Adrenal gland (tissue), 12 donors: Measurements from ENCODE around the gene CDH16. TPM values are rescaled to one million over a fixed set of nuclear protein-coding genes. Genes with fewer than 3 reads are reported as not detected.
A peak's percentile ranks its signal among the peaks of the same experiment; 100 is the strongest.
"Not testable (repeated sequence)": the region's sequence is repeated elsewhere in the genome, so short reads cannot be mapped to it uniquely, and the experiment has no call there.

Source experiments
- DNase-seq, 7 donors: peaks; one replicate each; pipeline ENCODE4 v3.0.0-alpha.2; 2019 to 2020
- H3K27ac ChIP-seq, 5 donors: fragments of 200-600 bp; sonication (generic) in 4 of 5; 1 replicate in 3 of 5; 2 replicates in 2 of 5; pipeline versions ENCODE4 v1.5.1 to v1.8.0; 2016 to 2020; ENCODE audit warnings: mild to moderate bottlenecking in 1 of 5
- H3K27me3 ChIP-seq: fragments of 200-600 bp; 2 replicates; pipeline ENCODE4 v1.8.0; 2021
- H3K36me3 ChIP-seq, 2 donors: fragments of 200-600 bp; replicated peaks in 1 of 2; 1 replicate in 1 of 2; 2 replicates in 1 of 2; pipeline versions ENCODE4 v1.5.1 to v1.8.0; 2018 to 2022
- H3K4me1 ChIP-seq, 2 donors: fragments of 200-600 bp; replicated peaks in 1 of 2; 1 replicate in 1 of 2; 2 replicates in 1 of 2; pipeline versions ENCODE4 v1.5.1 to v1.8.0; 2018 to 2021
- H3K4me3 ChIP-seq, 4 donors: fragments of 200-600 bp; sonication (generic) in 3 of 4; one replicate each; pipeline ENCODE4 v1.5.1; 2016 to 2018
- H3K9me3 ChIP-seq, 3 donors: fragments of 200-600 bp; sonication (generic) in 1 of 3; replicated peaks in 1 of 3; 1 replicate in 2 of 3; 2 replicates in 1 of 3; pipeline versions ENCODE4 v1.5.1 to v1.8.0; 2016 to 2021
- POLR2A ChIP-seq, 2 donors: fragments of 450-650 bp; IDR thresholded peaks; one replicate each; pipeline ENCODE4 v1.6.1; 2017; ENCODE audit warnings: antibody characterized with exemption in 2 of 2, mild to moderate bottlenecking in 2 of 2, moderate library complexity in 1 of 2
- WGBS, 4 donors: extraction: QIAGEN DNeasy Blood & Tissue Kit in 2 of 4; methylation state at CpG; one replicate each; pipeline versions ENCODE4 v1.1.5 to v1.1.7; 2013 to 2017; 5-methylcytosine and 5-hydroxymethylcytosine counted together
- intact Hi-C, 2 donors: fragments of 100-400 bp; cut with DNase I; formaldehyde crosslinking; loops; one replicate each; pipeline versions ENCODE4 v1.14.1 to v1.15.0; 2022 to 2023
- polyA plus RNA-seq, 3 donors: library from polyadenylated mRNA; stranded (reverse); fragments of 200-250 nt in 2 of 3; fragments of 350-450 nt in 1 of 3; fragmentation: Illumina TruSeq in 1 of 3; extraction: RNeasy Lipid Tissue Mini Kit (QIAGEN cat#74804) in 1 of 3; gene quantifications; one replicate each; pipeline ENCODE4 v1.2.3, GENCODE V29; 2013 to 2014
- total RNA-seq, 9 donors: library from RNA; depleted of rRNA in 4 of 9; stranded (reverse); fragments of >200 nt in 4 of 9; fragments of 120-200 nt in 1 of 9; fragmentation: NEBNext Ultra II Directional in 1 of 9; extraction: Animal tissue kit (Norgen Biotek cat#: 25700) in 1 of 9; gene quantifications; one replicate each; pipeline versions ENCODE4 v1.1.0 to v1.2.4, GENCODE V29; 2013 to 2023
- TF ChIP-seq, protein P1 (sequence below), 6 experiments: fragments of 450-650 bp in 4 of 6; fragments of 200-600 bp in 2 of 6; sonication (generic) in 1 of 6; IDR thresholded peaks; 1 replicate in 5 of 6; 2 replicates in 1 of 6; pipeline versions ENCODE4 v1.5.1 to v1.8.0; 2016 to 2021; ENCODE audit warnings: antibody characterized with exemption in 6 of 6, mild to moderate bottlenecking in 2 of 6, moderate library complexity in 1 of 6
- donor health status: healthy with polysubstance abuse.
- donor health status: Bipolar disorder and iron deficiency.
- donor health status: DM: yes; HTN: yes; CAD: no.
- donor health status: DM: no; HTN: no; CAD: no.
- donor health status: DM: no; HTN: no; CAD: no.
- donor health status: DM: yes; HTN: yes; CAD: no.

CDH16 gene
- total and polyA plus RNA-seq, 12 donors, result 0.69 TPM; not detected in 11

DNA sequence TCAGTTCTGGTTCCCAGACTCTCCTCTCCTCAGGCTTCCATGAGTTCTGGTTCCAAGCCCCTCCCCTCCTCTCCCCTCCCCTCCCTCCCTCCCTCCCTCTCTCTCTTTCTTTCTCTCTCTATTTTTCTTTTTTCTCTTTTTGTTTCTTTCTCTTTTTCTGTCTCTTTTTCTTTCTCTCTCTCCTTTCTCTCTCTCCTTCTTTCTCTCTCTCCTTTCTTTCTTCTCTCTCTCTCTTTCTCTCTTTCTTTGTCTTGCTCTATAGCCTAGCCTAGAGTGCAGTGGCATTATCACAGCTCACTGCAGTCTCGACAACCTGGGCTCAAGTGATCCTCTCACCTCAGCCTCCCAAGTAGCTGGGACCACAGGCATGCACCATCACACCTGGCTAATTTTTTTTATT is 41.6 kb upstream of the CDH16 start:
- H3K4me1 ChIP-seq, result no peaks in the 10 kb centered on the region
- peak overlapping the region in 1 of 5 donors; percentile 53 for H3K27ac ChIP-seq
- no peaks in the 10 kb centered on the region for H3K36me3 ChIP-seq
- H3K9me3 ChIP-seq, result no peaks in the 10 kb centered on the region
- DNase-seq, result no peak
- intact Hi-C loops, result no loop called here
- 78 to 94% (median 87%) methylated on average over 1 of the region's 1 CpG for WGBS, 4 donors
- no peak for TF ChIP-seq POLR2A (IDR thresholded peaks at IDR 0.05)
- TF ChIP-seq, protein P1, sequence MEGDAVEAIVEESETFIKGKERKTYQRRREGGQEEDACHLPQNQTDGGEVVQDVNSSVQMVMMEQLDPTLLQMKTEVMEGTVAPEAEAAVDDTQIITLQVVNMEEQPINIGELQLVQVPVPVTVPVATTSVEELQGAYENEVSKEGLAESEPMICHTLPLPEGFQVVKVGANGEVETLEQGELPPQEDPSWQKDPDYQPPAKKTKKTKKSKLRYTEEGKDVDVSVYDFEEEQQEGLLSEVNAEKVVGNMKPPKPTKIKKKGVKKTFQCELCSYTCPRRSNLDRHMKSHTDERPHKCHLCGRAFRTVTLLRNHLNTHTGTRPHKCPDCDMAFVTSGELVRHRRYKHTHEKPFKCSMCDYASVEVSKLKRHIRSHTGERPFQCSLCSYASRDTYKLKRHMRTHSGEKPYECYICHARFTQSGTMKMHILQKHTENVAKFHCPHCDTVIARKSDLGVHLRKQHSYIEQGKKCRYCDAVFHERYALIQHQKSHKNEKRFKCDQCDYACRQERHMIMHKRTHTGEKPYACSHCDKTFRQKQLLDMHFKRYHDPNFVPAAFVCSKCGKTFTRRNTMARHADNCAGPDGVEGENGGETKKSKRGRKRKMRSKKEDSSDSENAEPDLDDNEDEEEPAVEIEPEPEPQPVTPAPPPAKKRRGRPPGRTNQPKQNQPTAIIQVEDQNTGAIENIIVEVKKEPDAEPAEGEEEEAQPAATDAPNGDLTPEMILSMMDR (IDR thresholded peaks at IDR 0.05), result no peak
- H3K4me3 ChIP-seq, result no peak overlapping the region
- H3K27me3 ChIP-seq, result no peaks in the 10 kb centered on the region

DNA sequence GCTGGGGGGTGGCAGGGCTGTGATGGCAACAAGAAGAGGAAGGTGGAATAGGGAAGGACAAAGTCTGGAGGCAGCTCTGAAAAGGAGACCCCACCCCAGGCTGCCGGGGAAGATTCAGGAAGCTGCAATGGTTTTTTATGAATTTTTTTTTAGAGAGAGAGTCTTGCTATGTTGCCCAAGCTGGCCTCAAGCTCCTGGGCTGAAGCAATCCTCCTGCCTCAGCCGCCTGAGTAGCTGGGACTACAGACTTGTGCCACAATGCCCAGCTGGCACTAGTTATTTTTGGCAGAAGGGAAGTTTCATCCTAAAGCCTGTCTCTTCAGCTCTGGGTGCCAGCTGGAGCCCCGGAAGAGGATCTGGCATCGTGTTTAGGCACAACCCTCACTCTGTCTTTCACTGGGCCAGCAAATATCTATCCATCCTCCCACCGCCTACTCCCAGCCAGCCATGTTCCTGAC is 41.0 kb upstream of the CDH16 start:
- Histone ChIP-seq H3K27ac (peak overlapping the region in 1 of 5 donors; percentile 53), H3K4me1 (no peaks in the 10 kb centered on the region), H3K36me3 (no peaks in the 10 kb centered on the region), H3K27me3 (no peaks in the 10 kb centered on the region), H3K9me3 (no peaks in the 10 kb centered on the region), H3K4me3 (no peak overlapping the region)
- intact Hi-C loops, result no loop called here
- DNase-seq, result peak in 2 of 7 donors; percentile 40 to 52
- TF ChIP-seq POLR2A (IDR thresholded peaks at IDR 0.05), result no peak
- 58 to 82% (median 72%) methylated on average over 4 to 5 of the region's 5 CpGs for WGBS, 4 donors

DNA sequence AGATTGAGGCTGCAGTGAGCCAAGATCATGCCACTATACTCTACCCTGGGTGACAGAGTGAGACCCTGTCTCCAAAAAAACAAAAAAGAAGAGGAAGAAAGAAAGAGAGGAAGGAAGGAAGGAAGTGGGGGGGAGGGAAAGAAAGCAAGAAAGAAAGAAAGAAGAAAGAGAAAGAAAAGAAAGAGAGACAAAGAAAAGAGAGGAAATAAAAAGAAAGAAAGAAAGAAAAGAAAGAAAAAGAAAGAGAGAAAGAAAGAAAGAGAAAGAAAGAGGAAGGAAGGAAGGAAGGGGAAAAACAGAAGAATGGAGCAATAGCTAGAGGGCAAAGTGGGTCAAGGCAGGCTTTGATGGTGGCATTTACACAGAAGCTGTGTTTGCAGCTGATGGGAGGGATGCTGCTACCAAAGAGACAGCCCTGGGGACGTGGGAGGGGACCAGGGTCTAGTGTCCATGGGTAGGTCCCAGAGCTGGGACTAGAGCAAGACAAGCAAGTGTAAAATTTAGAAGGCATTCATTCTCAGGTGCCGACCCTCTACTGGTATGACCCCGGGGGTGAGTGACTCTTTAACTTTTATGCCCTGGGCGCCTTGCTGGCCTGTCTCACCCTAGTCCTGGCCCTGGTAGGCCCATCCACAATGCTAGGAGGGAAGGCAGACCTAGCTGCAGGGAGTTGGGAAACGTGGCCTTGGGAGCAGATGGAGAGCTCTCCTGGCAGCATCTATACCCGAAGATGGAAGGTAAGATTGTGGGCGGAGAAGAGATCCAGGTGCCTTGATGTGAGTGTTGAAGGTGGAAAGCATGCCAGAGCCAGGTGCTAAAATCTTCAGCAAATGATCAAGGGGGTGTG is 40.4 kb upstream of the CDH16 start:
- TF ChIP-seq, protein P1 (IDR thresholded peaks at IDR 0.05), result no peak
- no peak for TF ChIP-seq POLR2A (IDR thresholded peaks at IDR 0.05)
- peak overlapping the region in 1 of 5 donors; percentile 16 for H3K27ac ChIP-seq
- H3K4me1 ChIP-seq, result no peaks in the 10 kb centered on the region
- DNase-seq, result no peak
- H3K27me3 ChIP-seq, result no peaks in the 10 kb centered on the region
- H3K36me3 ChIP-seq, result no peaks in the 10 kb centered on the region
- intact Hi-C loops, result no loop called here
- 69 to 72% (median 70%) methylated on average over 7 of the region's 7 CpGs for WGBS, 4 donors
- H3K9me3 ChIP-seq, result no peaks in the 10 kb centered on the region
- H3K4me3 ChIP-seq, result no peak overlapping the region

DNA sequence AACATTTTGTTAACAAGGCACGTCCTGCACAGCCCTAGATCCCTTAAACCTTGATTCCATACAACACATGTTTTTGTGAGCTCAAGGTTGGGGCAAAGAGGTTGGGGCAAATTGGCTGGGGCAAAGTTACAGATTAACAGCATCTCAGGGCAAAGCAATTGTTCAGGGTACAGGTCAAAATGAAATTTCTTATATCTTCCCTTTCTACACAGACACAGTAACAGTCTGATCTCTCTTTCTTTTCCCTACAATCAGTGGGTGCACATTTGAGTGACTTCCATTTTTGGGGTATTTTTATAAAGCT is 37.4 kb upstream of the CDH16 start:
- WGBS, 4 donors, result 44 to 93% (median 80%) methylated on average over 1 of the region's 1 CpG
- H3K27me3 ChIP-seq, H3K4me3 ChIP-seq, H3K9me3 ChIP-seq, H3K27ac ChIP-seq, intact Hi-C loops, DNase-seq, H3K4me1 ChIP-seq, H3K36me3 ChIP-seq: not testable (repeated sequence)

DNA sequence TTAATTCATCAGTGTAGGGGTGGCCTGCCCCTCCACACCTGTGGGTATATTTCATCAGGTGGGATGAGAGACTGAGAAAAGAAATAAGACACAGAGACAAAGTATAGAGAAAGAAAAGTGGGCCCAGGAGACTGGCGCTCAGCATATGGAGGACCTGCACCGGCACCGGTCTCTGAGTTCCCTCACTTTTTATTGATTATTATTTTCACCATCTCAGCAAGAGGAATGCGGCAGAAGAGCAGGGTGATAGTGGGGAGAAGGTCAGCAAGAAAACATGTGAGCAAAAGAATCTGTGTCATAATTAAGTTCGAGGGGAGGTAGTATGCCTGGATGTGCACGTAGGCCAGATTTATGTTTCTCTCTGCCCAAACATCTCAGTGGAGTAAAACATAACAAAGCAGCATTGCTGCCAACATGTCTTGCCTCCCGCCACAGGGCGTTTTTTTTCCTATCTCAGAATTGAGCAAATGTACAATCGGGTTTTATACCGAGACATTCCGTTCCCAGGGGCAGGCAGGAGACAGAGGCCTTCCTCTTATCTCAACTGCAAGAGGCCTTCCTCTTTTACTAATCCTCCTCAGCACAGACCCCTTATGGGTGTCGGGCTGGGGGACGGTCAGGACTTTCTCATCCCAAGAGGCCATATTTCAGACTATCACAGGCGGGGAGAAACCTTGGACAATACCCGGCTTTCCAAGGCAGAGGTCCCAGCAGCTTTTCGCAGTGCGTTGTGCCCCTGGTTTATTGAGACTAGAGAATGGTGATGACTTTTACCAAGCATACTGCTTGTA is 36.9 kb upstream of the CDH16 start:
- H3K36me3 ChIP-seq, H3K4me1 ChIP-seq, H3K4me3 ChIP-seq, intact Hi-C loops, H3K27ac ChIP-seq, H3K9me3 ChIP-seq, H3K27me3 ChIP-seq, DNase-seq: not testable (repeated sequence)
- 72 to 80% (median 75%) methylated on average over 17 of the region's 17 CpGs for whole genome bisulfite sequencing, 4 donors
